MM.1S (cell line): ENCODE data around the gene NDUFS2.

Experiments used
- CTCF ChIP-seq: fragments of 300-600 bp; sonication (generic); IDR thresholded peaks from 2 replicates; pipeline ENCODE4 v1.5.1; 2016; ENCODE audit warnings: antibody characterized with exemption, low read length, mixed read lengths
- EZH2 ChIP-seq: fragments of 300-600 bp; sonication (generic); optimal IDR thresholded peaks from 2 replicates; pipeline ENCODE3; 2017; ENCODE audit warnings: low read depth, mild to moderate bottlenecking, antibody characterized with exemption, low read length, mixed read lengths
- EZH2phosphoT487 ChIP-seq: fragments of 300-600 bp; sonication (generic); IDR thresholded peaks from 2 replicates; pipeline ENCODE4 v1.6.1; 2018; ENCODE audit warnings: antibody characterized with exemption, low read length

- no peak for TF ChIP-seq EZH2
- peak; percentile 27 for TF ChIP-seq CTCF
- no peak for TF ChIP-seq EZH2phosphoT487
These were observed 31.0 kb upstream of the NDUFS2 start for GRCh38 chr1:161171191-161171590.
